HCEC 1CT (cell line): Measurements from ENCODE around the gene CAMK2A.
"Not testable (repeated sequence)": the region's sequence is repeated elsewhere in the genome, so short reads cannot be mapped to it uniquely, and the experiment has no call there.

Source experiments
- DNase-seq: peaks from one replicate; pipeline ENCODE4 v3.0.0-alpha.2; 2017

CAMK2A gene

DNA sequence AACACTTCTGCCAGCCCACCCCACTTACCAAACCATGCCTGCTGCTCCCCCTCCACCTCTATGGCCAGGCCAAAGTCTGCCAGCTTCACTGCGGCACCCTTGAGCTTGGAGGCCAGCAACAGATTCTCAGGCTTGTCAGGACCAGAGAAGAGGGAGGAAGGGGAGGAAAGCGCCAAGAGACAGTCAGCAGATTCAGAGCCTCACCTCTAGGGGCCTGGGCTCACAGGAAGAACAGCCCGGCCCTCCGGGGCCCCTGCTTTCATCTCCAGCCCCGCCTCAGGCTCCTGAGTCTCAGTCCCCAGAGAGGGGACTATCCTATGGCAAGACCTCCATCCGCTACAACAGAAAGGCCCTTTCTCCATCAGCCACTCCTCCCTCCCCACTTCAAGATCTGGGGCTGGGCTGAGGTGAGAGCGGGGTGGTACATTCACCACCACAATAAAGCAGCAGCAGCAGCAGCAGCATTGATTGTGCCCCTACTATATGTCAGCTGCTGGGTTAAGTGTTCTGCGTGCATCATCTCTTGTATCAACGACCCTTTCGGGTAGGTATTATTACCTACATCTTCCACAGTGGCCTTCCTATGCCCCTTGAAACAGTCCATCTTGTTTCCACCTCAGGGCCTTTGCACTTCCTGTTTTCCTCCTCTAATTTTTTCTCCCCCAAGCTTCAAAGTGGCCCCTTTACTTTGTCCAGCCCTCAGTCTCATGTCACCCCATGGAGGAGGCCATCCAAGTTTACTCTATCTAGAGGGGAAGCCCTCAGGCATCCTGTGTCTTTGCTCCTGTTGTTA is 36.0 kb downstream of the CAMK2A start:
- no peak for DNase-seq

DNA sequence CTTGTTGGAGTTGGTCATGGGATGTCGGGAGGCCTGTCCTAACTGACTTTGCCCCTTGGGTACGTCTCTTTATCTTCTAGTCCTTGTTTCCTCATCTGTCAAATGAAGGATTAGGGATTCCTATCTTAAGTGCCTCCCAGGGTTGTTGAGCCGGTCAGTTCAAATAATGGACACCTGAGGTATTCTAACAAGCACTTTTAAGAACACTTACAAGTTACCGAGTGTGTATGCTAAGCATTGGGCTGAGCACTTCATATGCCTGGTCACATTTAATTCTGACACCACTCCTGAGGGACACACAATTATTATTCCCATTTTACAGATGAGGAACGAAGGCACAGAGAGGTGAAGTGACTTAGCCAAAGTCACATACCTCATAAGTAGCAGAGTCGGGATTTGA is 37.1 kb downstream of the CAMK2A start:
- no peak for DNase-seq

DNA sequence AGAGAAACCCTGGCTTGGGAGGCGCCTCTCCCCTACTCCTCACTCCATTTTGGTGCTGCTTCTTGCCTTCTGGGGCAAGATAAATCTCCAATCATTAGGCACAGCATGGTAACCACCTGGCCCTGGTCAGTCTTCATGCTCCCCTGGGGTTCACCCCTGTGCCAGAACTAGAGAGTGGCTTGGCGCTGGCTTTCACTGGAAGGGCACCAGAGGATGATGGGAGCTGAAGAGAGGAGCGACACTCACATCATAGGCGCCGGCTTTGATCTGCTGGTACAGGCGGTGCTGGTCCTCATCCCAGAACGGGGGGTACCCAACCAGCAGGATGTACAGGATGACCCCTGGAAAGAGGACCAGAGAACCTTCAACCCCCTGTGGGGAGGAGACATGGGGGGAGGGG is 38.1 kb downstream of the CAMK2A start:
- DNase-seq, result no peak

DNA sequence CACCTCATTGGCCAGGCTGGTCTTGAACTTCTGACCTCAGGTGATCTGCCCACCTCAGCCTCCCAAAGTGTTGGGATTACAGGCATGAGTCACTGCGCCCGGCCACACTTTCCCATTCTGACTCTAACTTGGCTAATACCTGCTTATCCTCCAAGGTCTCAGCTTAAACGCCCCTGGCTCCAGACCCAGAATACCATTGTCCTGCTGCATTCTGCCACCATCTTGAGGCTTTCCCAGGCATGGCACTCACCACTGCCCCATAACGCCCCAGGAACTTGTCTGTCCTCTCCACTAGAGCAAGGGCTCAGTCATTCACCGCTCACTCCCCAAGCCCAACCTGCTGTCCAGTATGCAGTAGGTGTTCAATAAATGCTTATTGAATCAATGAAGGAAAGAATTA is 39.8 kb downstream of the CAMK2A start:
- no peak for DNase-seq

- no peak for DNase-seq
Observed at GRCh38 chr5:150248946-150249345, 40.6 kb downstream of the CAMK2A start.

DNA sequence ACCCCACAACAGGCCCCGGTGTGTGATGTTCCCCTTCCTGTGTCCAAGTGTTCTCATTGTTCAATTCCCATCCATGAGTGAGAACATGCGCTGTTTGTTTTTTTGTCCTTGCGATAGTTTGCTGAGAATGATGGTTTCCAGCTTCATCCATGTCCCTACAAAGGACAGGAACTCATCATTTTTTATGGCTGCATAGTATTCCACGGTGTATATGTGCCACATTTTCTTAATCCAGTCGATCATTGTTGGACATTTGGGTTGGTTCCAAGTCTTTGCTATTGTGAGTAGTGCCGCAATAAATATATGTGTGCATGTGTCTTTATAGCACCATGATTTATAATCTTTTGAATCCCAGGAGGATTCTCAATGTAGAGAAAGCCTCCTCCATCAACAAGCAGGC is 41.1 kb downstream of the CAMK2A start:
- not testable (repeated sequence) for DNase-seq

- no peak for DNase-seq
Observed at GRCh38 chr5:150247726-150248125, 41.8 kb downstream of the CAMK2A start.

DNA sequence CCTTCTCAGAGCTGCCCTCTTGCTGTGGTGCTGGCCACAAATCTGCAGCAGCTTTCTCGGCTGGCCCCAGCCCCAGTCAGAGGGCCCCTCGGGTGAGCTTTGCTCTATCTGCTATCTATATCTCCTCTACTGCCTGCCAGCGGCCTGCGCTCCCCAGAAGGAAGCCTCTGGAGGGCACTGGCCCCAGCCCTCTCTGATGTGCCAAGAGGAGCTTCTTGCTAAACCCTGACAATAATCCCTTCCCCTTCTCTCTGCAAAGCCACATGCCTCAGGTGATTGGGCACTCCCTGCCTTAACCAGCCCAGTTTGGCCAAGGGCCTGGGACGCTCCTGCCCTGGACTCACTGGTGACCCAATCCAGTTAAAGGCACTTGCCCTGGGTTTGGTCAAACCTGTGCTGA is 42.7 kb downstream of the CAMK2A start:
- DNase-seq, result no peak

DNA sequence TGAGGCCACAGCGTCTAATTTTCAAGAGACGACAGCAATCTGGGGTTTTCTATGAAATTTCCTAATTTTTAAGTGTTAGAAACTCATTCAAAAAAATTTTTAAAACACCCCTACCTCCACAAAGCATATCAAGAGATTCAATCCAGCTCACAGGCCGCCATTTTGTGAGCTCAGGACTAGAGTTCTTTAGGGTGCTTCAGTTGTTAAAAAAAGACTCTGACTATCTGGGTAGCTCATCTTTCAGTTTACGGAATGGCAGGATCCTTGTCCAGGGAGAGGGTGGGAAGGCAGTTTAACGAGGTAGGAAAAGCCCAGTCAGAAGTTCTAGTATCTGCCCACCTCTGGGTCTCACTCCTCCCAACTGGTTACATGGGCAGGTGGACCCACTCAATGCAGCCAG is 43.1 kb downstream of the CAMK2A start:
- no peak for DNase-seq

GRCh38 chr5:150245808-150246207 is 43.8 kb downstream of the CAMK2A start:
- DNase-seq, result no peak

DNA sequence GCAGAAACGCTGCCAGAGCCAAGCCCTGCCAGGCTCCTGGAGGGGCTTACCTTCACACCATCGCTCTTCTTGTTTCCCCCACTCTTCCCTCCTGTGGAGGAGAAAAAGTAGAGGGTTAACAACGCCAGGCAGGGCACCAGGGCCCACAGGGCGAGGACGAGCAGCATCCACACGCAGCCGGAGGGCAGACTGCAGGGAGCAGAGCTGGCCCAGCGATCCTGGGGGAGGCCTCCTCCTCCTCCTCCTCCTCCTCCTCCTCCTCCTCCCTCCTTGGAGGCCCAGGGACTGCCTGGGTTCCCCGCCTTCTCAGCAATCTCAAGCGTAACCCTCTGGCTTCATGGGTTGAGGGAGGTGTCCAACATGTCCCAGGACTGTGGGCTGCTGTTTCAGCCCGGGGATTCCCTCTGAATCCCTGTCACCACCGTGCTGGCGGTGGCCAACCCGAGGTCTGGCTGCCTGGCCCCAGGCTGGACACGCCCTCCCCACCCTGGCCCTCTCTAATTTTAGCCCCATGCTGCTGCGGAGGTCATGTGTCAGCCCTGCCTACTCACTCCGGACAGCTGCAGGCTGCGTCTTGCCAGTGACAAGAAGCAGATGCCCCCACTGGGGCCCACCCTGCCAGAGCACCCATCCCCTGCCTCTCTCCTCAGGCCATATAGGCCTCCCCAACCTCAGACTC is 44.3 kb downstream of the CAMK2A start:
- DNase-seq, result peak; percentile 31

- no peak for DNase-seq
Observed at GRCh38 chr5:150244209-150244608, 45.4 kb downstream of the CAMK2A start.

DNA sequence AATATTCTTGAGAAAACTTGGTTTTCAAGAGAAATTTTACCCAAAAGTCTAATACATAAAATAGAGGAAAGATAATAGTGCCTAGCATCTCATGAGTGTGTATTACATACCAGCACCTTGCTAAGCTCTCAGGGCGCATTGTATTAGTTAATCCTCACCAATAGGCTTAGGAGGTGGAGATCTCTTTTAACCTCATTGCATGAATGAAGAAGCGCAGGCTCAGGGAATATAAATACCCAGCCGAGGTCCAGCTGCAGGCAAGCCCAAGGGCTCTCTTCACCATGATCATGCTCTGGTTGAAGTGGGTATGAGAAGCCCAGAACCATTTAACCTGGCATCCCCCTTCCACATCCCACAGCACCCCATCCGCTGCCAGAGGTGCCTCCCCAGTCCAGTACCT is 46.0 kb downstream of the CAMK2A start:
- DNase-seq, result no peak

- DNase-seq, result no peak
Observed at GRCh38 chr5:150242251-150242894, 47.2 kb downstream of the CAMK2A start.

DNA sequence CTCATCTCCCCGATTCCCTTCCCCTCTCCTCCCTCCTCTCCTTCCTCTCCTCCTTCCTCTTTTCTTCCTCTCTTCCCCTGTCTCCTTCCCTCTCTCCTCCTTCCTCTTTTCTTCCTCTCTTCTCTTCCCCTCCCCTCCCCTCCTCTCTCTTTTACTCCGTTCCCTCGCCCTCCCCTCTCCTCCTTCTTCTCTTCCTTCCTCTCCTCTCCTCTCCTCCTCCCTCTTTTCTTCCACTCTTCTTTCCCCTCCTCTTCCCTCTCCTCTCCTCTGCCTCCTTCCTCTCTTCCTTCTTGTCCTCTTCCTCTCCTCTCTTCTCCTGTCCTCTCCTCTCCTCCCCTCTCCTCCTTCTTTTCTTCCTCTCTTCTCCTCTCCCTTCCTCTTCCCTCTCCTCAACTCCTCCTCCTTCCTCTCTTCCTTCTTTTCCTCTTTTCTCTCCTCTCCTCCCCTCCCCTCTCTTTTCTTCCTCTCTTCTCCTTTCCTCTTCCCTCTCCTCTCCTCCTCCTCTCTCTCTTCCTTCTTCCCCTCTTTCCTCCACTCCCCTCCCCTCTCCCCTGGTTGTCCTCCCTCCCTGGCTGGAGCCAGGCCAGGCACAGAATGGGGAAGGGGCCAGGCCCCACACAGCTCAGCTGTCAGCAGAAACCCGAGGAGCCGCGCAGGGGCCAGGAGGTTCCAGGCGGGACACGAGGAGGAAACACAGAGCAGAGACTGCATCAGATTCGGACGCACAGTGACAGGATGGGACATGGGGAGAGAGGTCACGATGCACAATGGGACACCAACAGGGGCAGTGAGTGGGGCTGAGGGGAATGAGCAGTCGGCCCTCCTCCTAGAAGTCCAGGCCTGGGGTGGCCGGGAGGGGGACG is 48.0 kb downstream of the CAMK2A start:
- no peak for DNase-seq

GRCh38 chr5:150239794-150240122 is 49.8 kb downstream of the CAMK2A start:
- no peak for DNase-seq

GRCh38 chr5:150239099-150239793 is 50.3 kb downstream of the CAMK2A start:
- DNase-seq, result no peak

GRCh38 chr5:150238646-150239045 is 50.9 kb downstream of the CAMK2A start:
- DNase-seq, result no peak

DNA sequence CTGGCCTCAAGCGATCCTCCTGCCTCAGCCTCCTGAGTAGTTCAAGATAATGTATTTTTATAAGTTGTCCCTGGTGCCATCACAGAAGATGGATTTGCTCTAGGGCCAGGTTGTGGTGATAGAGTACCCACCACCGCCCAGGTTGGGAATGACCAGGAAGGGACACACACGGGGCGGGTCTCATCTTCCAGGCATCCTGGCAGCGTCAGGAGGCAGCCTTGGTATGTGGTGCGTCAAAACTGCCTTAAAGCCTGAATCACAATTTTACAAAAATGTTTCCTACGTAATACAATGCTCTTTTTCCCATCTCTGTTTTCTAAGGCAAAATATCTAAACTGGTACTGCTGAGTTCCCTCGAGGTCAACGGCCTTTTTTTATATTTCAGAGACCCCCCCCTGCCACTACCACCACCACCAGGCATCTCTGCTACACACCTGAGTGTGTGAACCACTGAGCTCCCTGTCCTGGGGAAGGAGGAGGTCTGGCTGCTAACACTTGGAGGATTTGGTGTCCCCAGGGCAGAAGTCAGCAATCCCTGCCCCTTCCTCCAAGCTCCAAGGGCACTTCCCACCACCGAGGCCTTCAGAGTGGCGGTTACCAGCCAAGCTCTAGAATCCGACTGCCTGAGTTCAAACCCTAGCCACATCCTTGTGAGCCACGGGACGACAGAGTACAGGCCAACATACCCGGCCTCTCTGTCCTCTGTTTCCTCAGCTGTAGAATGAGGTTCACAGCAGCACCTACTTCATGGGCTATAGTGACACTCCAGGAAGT is 52.4 kb downstream of the CAMK2A start:
- DNase-seq, result no peak

DNA sequence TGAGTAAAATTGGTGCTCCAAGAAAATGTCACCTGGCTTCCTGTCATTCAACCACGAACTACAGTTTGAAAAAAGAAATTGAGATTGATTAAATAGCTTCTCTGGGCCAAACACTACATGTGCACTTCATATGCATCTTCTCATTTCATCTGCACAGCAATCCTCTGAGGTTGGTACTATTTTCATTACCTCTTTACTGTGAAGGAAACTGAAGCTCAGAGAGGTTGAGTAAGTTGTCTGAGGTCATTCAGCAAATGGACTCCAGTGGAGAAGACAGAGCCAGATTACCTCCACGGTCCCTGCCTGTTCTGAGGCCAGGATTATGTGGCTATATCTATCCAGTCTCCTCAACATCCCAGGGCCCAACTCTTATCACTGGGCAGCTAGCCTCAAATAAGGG is 53.3 kb downstream of the CAMK2A start:
- no peak for DNase-seq

DNA sequence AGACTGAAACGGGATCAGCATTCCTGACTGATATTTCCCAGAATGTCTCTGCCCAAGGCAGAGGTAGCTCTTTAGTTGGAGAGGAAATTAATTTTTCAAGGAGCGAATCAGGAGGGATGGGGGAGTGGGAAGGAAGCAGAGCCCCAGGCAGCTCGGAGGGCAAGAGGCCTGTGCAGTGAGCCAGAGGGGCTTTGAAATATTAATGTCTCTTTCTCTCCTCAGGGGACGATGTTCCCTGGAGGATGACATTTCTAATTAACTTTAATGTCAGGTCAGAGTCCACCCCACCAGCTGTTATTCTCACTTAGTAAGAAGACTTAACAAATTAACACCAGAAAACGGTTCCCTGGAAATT is 54.1 kb downstream of the CAMK2A start:
- no peak for DNase-seq
